HL-60 (cell line): ENCODE measurements around the gene ZBTB42.

Source experiments
- DNase-seq, 2 experiments: peaks; one replicate each; pipeline ENCODE4 v3.0.0-alpha.2; 2010 to 2020; ENCODE audit warnings: low read depth in 1 of 2, low spot score in 1 of 2
- H3K27ac ChIP-seq: fragments of 250-450 bp; sonication (Bioruptor Pico); replicated peaks from 2 replicates; pipeline ENCODE4 v1.5.1; 2020; ENCODE audit warnings: mild to moderate bottlenecking, moderate library complexity
- H3K27me3 ChIP-seq: fragments of 250-450 bp; sonication (Bioruptor Pico); 2 replicates; pipeline ENCODE4 v1.5.1; 2021; ENCODE audit warnings: mild to moderate bottlenecking, moderate library complexity; ENCODE audit not compliant: insufficient read depth, poor library complexity, severe bottlenecking
- H3K4me3 ChIP-seq: replicated peaks from 2 replicates; pipeline ENCODE4 v1.5.1; 2011; ENCODE audit warnings: mild to moderate bottlenecking, control low read depth, low read length; ENCODE audit not compliant: insufficient read depth
- GABPA ChIP-seq: IDR thresholded peaks from 2 replicates; pipeline ENCODE4 v1.6.1; 2012; ENCODE audit warnings: low read depth
- POLR2AphosphoS5 ChIP-seq: IDR thresholded peaks from 2 replicates; pipeline ENCODE4 v1.6.1; 2012; ENCODE audit warnings: low read depth
- SPI1 ChIP-seq: IDR thresholded peaks from 2 replicates; pipeline ENCODE4 v1.6.1; 2012; ENCODE audit warnings: low read depth, mild to moderate bottlenecking, borderline replicate concordance
- TF ChIP-seq, protein P1 (sequence below): IDR thresholded peaks from 2 replicates; pipeline ENCODE4 v1.6.1; 2012; ENCODE audit warnings: low read depth; ENCODE audit not compliant: insufficient replicate concordance
- TF ChIP-seq, protein P2 (sequence below): IDR thresholded peaks from one replicate; pipeline ENCODE4 v1.5.1; 2011; ENCODE audit warnings: low read length, control low read depth, inconsistent platforms; ENCODE audit not compliant: insufficient read depth

ZBTB42 gene

DNA sequence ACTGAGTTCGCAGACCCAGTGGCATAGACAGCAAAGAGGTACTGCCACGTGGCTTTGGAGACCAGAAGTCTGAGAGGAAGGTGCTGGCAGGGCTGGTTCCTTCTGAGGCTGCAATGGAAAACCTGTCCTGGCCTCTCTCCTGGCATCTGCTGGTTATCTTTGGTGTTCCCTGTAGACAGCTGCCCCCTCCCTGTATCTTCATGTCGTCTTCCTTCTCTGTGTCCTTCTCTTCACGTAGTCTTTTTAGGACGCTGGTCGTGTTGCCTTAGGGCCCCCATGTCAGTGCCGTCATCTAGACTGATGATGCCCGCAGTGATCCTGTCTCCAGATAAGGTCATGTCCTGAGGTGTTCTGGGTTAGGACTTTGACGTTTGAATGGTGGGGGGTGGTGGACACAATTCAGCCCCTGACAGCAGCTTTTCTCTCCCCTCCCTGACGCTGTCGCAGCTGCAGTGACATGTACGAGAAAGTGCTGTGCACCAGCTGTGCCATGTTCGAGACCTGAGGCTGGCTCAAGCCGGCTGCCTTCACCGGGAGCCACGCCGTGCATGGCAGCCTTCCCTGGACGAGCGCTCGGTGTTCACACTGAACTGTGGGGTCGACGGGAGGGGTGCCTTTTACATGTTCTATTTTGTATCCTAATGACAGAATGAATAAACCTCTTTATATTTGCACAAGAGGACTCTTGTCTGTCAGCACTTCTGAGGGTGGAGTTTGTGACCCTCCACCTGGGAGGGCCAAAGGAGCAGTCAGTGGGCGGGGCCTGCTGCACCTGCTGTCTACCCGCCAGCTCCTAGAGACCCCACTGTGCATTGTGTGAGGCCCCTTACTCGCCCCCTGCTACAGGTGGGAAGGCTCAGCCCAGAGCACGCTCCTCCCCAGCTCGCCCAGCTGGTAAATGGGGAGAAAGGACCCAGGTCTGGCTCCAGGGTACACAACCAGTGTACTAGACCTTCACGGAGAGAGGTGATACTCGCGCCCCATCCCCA lies 41.6 kb upstream of the ZBTB42 start:
- Histone ChIP-seq H3K27me3 (no peaks in the 10 kb centered on the region), H3K4me3 (no peak overlapping the region), H3K27ac (no peak overlapping the region)
- no peak for DNase-seq
- TF ChIP-seq, protein P1, sequence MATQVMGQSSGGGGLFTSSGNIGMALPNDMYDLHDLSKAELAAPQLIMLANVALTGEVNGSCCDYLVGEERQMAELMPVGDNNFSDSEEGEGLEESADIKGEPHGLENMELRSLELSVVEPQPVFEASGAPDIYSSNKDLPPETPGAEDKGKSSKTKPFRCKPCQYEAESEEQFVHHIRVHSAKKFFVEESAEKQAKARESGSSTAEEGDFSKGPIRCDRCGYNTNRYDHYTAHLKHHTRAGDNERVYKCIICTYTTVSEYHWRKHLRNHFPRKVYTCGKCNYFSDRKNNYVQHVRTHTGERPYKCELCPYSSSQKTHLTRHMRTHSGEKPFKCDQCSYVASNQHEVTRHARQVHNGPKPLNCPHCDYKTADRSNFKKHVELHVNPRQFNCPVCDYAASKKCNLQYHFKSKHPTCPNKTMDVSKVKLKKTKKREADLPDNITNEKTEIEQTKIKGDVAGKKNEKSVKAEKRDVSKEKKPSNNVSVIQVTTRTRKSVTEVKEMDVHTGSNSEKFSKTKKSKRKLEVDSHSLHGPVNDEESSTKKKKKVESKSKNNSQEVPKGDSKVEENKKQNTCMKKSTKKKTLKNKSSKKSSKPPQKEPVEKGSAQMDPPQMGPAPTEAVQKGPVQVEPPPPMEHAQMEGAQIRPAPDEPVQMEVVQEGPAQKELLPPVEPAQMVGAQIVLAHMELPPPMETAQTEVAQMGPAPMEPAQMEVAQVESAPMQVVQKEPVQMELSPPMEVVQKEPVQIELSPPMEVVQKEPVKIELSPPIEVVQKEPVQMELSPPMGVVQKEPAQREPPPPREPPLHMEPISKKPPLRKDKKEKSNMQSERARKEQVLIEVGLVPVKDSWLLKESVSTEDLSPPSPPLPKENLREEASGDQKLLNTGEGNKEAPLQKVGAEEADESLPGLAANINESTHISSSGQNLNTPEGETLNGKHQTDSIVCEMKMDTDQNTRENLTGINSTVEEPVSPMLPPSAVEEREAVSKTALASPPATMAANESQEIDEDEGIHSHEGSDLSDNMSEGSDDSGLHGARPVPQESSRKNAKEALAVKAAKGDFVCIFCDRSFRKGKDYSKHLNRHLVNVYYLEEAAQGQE = no peak
- no peak for TF ChIP-seq SPI1
- TF ChIP-seq GABPA = no peak
- no peak; the same call in 1 of the 2 replicates for TF ChIP-seq POLR2AphosphoS5
- TF ChIP-seq, protein P2, sequence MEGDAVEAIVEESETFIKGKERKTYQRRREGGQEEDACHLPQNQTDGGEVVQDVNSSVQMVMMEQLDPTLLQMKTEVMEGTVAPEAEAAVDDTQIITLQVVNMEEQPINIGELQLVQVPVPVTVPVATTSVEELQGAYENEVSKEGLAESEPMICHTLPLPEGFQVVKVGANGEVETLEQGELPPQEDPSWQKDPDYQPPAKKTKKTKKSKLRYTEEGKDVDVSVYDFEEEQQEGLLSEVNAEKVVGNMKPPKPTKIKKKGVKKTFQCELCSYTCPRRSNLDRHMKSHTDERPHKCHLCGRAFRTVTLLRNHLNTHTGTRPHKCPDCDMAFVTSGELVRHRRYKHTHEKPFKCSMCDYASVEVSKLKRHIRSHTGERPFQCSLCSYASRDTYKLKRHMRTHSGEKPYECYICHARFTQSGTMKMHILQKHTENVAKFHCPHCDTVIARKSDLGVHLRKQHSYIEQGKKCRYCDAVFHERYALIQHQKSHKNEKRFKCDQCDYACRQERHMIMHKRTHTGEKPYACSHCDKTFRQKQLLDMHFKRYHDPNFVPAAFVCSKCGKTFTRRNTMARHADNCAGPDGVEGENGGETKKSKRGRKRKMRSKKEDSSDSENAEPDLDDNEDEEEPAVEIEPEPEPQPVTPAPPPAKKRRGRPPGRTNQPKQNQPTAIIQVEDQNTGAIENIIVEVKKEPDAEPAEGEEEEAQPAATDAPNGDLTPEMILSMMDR = no peak

DNA sequence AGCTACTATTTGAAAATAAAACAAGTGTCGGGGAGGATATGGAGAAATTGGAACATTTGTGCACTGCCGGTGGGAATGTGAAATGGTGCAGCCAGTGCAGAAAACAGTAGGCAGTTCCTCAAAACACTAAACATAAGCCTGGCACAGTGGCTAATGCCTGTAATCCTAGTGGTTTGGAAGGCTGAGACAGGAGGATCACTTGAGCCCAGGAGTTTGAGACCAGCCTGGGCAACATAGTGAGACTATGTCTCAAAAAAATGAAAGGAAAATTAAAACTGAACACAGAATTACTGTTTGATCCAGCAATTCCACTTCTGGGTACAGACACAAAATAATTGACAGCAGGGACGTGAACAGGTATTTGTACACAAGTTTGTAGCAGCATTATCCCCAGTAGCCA lies 35.4 kb upstream of the ZBTB42 start:
- no peak for DNase-seq
- no peak overlapping the region for H3K27ac ChIP-seq
- 0 out of 2 replicates have a peak, but pooled peaks have one; percentile 23 for TF ChIP-seq SPI1
- TF ChIP-seq, protein P1 = no peak
- no peak overlapping the region for H3K4me3 ChIP-seq
- no peaks in the 10 kb centered on the region for H3K27me3 ChIP-seq

DNA sequence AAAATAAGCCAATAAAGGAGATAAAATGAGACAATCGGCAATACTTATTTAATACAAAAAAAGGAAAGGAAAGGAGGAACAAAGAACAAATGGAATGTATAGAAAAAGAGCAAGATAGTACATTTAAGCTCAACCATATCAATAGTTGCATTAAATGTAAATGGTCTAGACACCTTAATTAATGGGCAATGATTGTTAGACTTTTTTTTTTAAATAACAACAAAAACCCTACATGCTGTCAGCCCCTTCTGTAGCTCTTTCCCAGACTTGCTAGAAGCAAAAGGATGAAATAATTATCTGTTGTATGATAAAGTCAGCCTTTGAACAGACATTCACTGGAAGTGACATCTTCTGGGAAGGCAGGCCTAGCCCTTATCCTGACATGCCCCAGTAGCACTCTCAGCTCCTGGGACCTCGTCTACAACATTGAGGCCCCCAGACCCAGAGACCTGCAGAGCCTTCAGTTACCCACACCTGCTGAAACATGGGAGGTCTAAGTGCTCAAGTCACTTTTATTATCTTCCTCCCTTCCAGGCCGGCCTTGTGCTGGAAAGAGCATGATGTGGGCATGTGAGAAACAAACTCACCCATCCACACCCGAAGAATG lies 34.5 kb upstream of the ZBTB42 start:
- no peaks in the 10 kb centered on the region for H3K27me3 ChIP-seq
- no peak overlapping the region for H3K4me3 ChIP-seq
- H3K27ac ChIP-seq = no peak overlapping the region
- TF ChIP-seq POLR2AphosphoS5 = no peak
- no peak for TF ChIP-seq GABPA
- TF ChIP-seq, protein P2 = no peak
- TF ChIP-seq, protein P1 = no peak
- DNase-seq = no peak
